ENCODE data around the gene TRAPPC11.

TRAPPC11 gene

GRCh38 chr4:183611210-183611830 is 47.8 kb upstream of the TRAPPC11 start:
- no peaks in the 10 kb centered on the region for H3K9me3 ChIP-seq (ENCODE audit: insufficient read depth, low read depth, low read length)
- no peaks in the 10 kb centered on the region for H3K36me3 ChIP-seq (ENCODE audit: insufficient read depth, low read length)
- no peak overlapping the region for H3K9ac ChIP-seq (ENCODE audit: low read depth, low read length, poor library complexity, severe bottlenecking)
- H3K4me3 ChIP-seq (ENCODE audit: low read length, poor library complexity, severe bottlenecking): no peak overlapping the region
- H4K20me1 ChIP-seq (ENCODE audit: insufficient read depth, low read length, poor library complexity, severe bottlenecking): no peaks in the 10 kb centered on the region
- H3K9me2 ChIP-seq (replicated peaks; ENCODE audit: low read depth, low read length): no peaks in the 10 kb centered on the region
- H3K4me2 ChIP-seq (ENCODE audit: low read depth, low read length, poor library complexity, severe bottlenecking): no peak overlapping the region
- no peaks in the 10 kb centered on the region for H3K4me1 ChIP-seq (ENCODE audit: insufficient read depth, low read length, poor library complexity, severe bottlenecking)
- H2AFZ ChIP-seq (ENCODE audit: low read length): no peak overlapping the region
- H3K27me3 ChIP-seq (ENCODE audit: insufficient read depth, low read length, poor library complexity, severe bottlenecking): no peaks in the 10 kb centered on the region
- H3K79me2 ChIP-seq (ENCODE audit: insufficient read depth, low read length): no peaks in the 10 kb centered on the region
- TF ChIP-seq CTCF (conservative IDR thresholded peaks at IDR 0.05; ENCODE audit: low read length) (no peak), EZH2phosphoT487 (IDR thresholded peaks at IDR 0.05; ENCODE audit: borderline replicate concordance) (no peak)
- no peaks in the 10 kb centered on the region for H3F3A ChIP-seq (ENCODE audit: low read depth)

GRCh38 chr4:183612329-183613250 is 46.5 kb upstream of the TRAPPC11 start:
- H3K27me3 ChIP-seq (ENCODE audit: insufficient read depth, low read length, poor library complexity, severe bottlenecking): no peaks in the 10 kb centered on the region

GRCh38 chr4:183617075-183617474 is 42.0 kb upstream of the TRAPPC11 start:
- H2AFZ ChIP-seq (ENCODE audit: low read length): no peak overlapping the region
- TF ChIP-seq CTCF (conservative IDR thresholded peaks at IDR 0.05; ENCODE audit: low read length): no peak
- TF ChIP-seq EZH2phosphoT487 (IDR thresholded peaks at IDR 0.05; ENCODE audit: borderline replicate concordance): no peak
- no peaks in the 10 kb centered on the region for H3K9me2 ChIP-seq (replicated peaks; ENCODE audit: low read depth, low read length)
- H3F3A ChIP-seq (ENCODE audit: low read depth): no peaks in the 10 kb centered on the region
- no peak overlapping the region for H3K4me3 ChIP-seq (ENCODE audit: low read length, poor library complexity, severe bottlenecking)
- no peak overlapping the region for H3K9ac ChIP-seq (ENCODE audit: low read depth, low read length, poor library complexity, severe bottlenecking)
- no peaks in the 10 kb centered on the region for H3K79me2 ChIP-seq (ENCODE audit: insufficient read depth, low read length)
- H3K36me3 ChIP-seq (ENCODE audit: insufficient read depth, low read length): no peaks in the 10 kb centered on the region
- no peaks in the 10 kb centered on the region for H3K27me3 ChIP-seq (ENCODE audit: insufficient read depth, low read length, poor library complexity, severe bottlenecking)
- no peaks in the 10 kb centered on the region for H3K4me1 ChIP-seq (ENCODE audit: insufficient read depth, low read length, poor library complexity, severe bottlenecking)
- H3K9me3 ChIP-seq (ENCODE audit: insufficient read depth, low read depth, low read length): no peaks in the 10 kb centered on the region
- no peaks in the 10 kb centered on the region for H4K20me1 ChIP-seq (ENCODE audit: insufficient read depth, low read length, poor library complexity, severe bottlenecking)
- H3K4me2 ChIP-seq (ENCODE audit: low read depth, low read length, poor library complexity, severe bottlenecking): no peak overlapping the region

More at GRCh38 chr4:183612329-183613250, 46.5 kb upstream of the TRAPPC11 start:
- no peak overlapping the region for H2AFZ ChIP-seq (ENCODE audit: low read length)
- H3K79me2 ChIP-seq (ENCODE audit: insufficient read depth, low read length): no peaks in the 10 kb centered on the region
- no peak overlapping the region for H3K9ac ChIP-seq (ENCODE audit: low read depth, low read length, poor library complexity, severe bottlenecking)
- H3K4me3 ChIP-seq (ENCODE audit: low read length, poor library complexity, severe bottlenecking): no peak overlapping the region
- H4K20me1 ChIP-seq (ENCODE audit: insufficient read depth, low read length, poor library complexity, severe bottlenecking): no peaks in the 10 kb centered on the region
- TF ChIP-seq CTCF (conservative IDR thresholded peaks at IDR 0.05; ENCODE audit: low read length) (no peak), EZH2phosphoT487 (IDR thresholded peaks at IDR 0.05; ENCODE audit: borderline replicate concordance) (no peak)
- no peak overlapping the region for H3K4me2 ChIP-seq (ENCODE audit: low read depth, low read length, poor library complexity, severe bottlenecking)
- H3K4me1 ChIP-seq (ENCODE audit: insufficient read depth, low read length, poor library complexity, severe bottlenecking): no peaks in the 10 kb centered on the region
- no peaks in the 10 kb centered on the region for H3K9me3 ChIP-seq (ENCODE audit: insufficient read depth, low read depth, low read length)
- H3K9me2 ChIP-seq (replicated peaks; ENCODE audit: low read depth, low read length): no peaks in the 10 kb centered on the region
- no peaks in the 10 kb centered on the region for H3K36me3 ChIP-seq (ENCODE audit: insufficient read depth, low read length)
- H3F3A ChIP-seq (ENCODE audit: low read depth): no peaks in the 10 kb centered on the region

Data from Loucy (cell line).